ENCODE results near the gene MYH15.
A peak's percentile ranks its signal among the peaks of the same experiment; 100 is the strongest.

Gene MYH15

GRCh38 chr3:108345492-108346205 lies 164.7 kb downstream of the MYH15 start:
- TF ChIP-seq CTCF (IDR thresholded peaks at IDR 0.05; ENCODE audit: unreplicated experiment in 3 of 3) = no peak
- Mint-ChIP-seq H3K4me3 (no peak overlapping the region), H3K27ac (no peak overlapping the region), H3K9me3 (peaks cover 3% of the 10 kb centered on the region), H3K4me1 (peaks cover 6% of the 10 kb centered on the region), H3K27me3 (ENCODE audit: low read depth) (no peaks in the 10 kb centered on the region), H3K36me3 (ENCODE audit: low read depth) (no peaks in the 10 kb centered on the region)

GRCh38 chr3:108343491-108343890 lies 166.9 kb downstream of the MYH15 start:
- Mint-ChIP-seq H3K9me3 (peaks cover 3% of the 10 kb centered on the region), H3K4me3 (no peak overlapping the region), H3K27me3 (ENCODE audit: low read depth) (no peaks in the 10 kb centered on the region), H3K36me3 (ENCODE audit: low read depth) (no peaks in the 10 kb centered on the region), H3K4me1 (peaks cover 6% of the 10 kb centered on the region), H3K27ac (no peak overlapping the region)
- TF ChIP-seq CTCF (IDR thresholded peaks at IDR 0.05; ENCODE audit: unreplicated experiment in 3 of 3) = no peak

GRCh38 chr3:108342837-108343486 lies 167.4 kb downstream of the MYH15 start:
- Mint-ChIP-seq H3K4me1 (peaks cover 6% of the 10 kb centered on the region), H3K27me3 (ENCODE audit: low read depth) (no peaks in the 10 kb centered on the region), H3K27ac (no peak overlapping the region), H3K4me3 (no peak overlapping the region), H3K36me3 (ENCODE audit: low read depth) (no peaks in the 10 kb centered on the region), H3K9me3 (no peaks in the 10 kb centered on the region)
- no peak for TF ChIP-seq CTCF (IDR thresholded peaks at IDR 0.05; ENCODE audit: unreplicated experiment in 3 of 3)

GRCh38 chr3:108341911-108342310 lies 168.5 kb downstream of the MYH15 start:
- no peak overlapping the region for H3K4me3 Mint-ChIP-seq
- peaks cover 4% of the 10 kb centered on the region for H3K4me1 Mint-ChIP-seq
- H3K36me3 Mint-ChIP-seq (ENCODE audit: low read depth) = no peaks in the 10 kb centered on the region
- H3K27me3 Mint-ChIP-seq (ENCODE audit: low read depth) = no peaks in the 10 kb centered on the region
- TF ChIP-seq CTCF (IDR thresholded peaks at IDR 0.05; ENCODE audit: unreplicated experiment in 3 of 3) = no peak
- H3K27ac Mint-ChIP-seq = no peak overlapping the region
- no peaks in the 10 kb centered on the region for H3K9me3 Mint-ChIP-seq

GRCh38 chr3:108338901-108339545 lies 171.4 kb downstream of the MYH15 start:
- Mint-ChIP-seq H3K36me3 (ENCODE audit: low read depth) (no peaks in the 10 kb centered on the region), H3K4me1 (no peaks in the 10 kb centered on the region), H3K27me3 (ENCODE audit: low read depth) (no peaks in the 10 kb centered on the region), H3K4me3 (no peak overlapping the region), H3K9me3 (no peaks in the 10 kb centered on the region), H3K27ac (peak overlapping the region; percentile 38 to 82 (median 57))
- no peak for TF ChIP-seq CTCF (IDR thresholded peaks at IDR 0.05; ENCODE audit: unreplicated experiment in 3 of 3)

Data from nephron (organoid).